HCT116 (cell line): ENCODE measurements around the gene SLC22A2. TPM values are rescaled to one million over a fixed set of nuclear protein-coding genes. Genes with fewer than 3 reads are reported as not detected.

Source experiments
- ATAC-seq: fragments of 200-7000 bp; cut with Tn5 transposase; 2 replicates; pipeline ENCODE4 v1.9.1; 2020; ENCODE audit warnings: mild to moderate bottlenecking, moderate library complexity
- BruUV-seq: library from RNA; stranded (reverse); fragments of 400-500 nt; replicated peaks from 2 replicates; lab custom pipeline; 2021; lab: Mats Ljungman, UMichigan
- CTCF ChIA-PET: fragments of 300-600 bp; sonication (Branson Sonifier 250); formaldehyde crosslinking; loops from one replicate; lab custom pipeline; 2021; ENCODE audit warnings: antibody characterized with exemption; lab: Charles Lee
- POLR2A ChIA-PET: fragments of 300-600, 350-600 bp; sonication (Branson Sonifier 250); formaldehyde crosslinking; loops from one replicate; lab custom pipeline; 2021; ENCODE audit warnings: antibody characterized with exemption; lab: Charles Lee
- RAD21 ChIA-PET, 2 experiments: fragments of 300-600 bp; sonication (Branson Sonifier 250); formaldehyde crosslinking; loops; one replicate each; lab custom pipeline; 2023; ENCODE audit warnings: low total read pairs in 2 of 2; ENCODE audit not compliant: uncharacterized antibody in 2 of 2, unreplicated experiment in 2 of 2, low non-redundant PET in 1 of 2; lab: Charles Lee
- DNase-seq: peaks from one replicate; pipeline ENCODE4 v3.0.0-alpha.2; 2010; ENCODE audit warnings: low read depth, low spot score
- H2AFZ ChIP-seq: fragments of 200-600 bp; shearing (Covaris generic), sonication (generic); 2 replicates; pipeline ENCODE4 v1.6.1; 2017; ENCODE audit warnings: low read depth, mixed run types, mixed read lengths, antibody characterized with exemption, low read length; ENCODE audit not compliant: poor library complexity, severe bottlenecking
- H3K27ac ChIP-seq: 2 replicates; pipeline ENCODE4 v1.5.1; 2012; ENCODE audit warnings: low read depth, low read length
- H3K27me3 ChIP-seq: fragments of 200-600 bp; sonication (generic); 2 replicates; pipeline ENCODE4 v1.6.1; 2016; ENCODE audit warnings: mixed run types, low read length, mixed read lengths; ENCODE audit not compliant: insufficient read depth
- H3K36me3 ChIP-seq, 2 experiments: fragments of 200-500 bp in 1 of 2; fragments of 200-600 bp in 1 of 2; sonication (Bioruptor generic) in 1 of 2; sonication (generic) in 1 of 2; 2 replicates each; pipeline versions ENCODE4 v1.5.1 to v1.6.1; 2014 to 2016; ENCODE audit warnings: low read length in 2 of 2, inconsistent platforms in 1 of 2, mixed read lengths in 1 of 2, mixed run types in 1 of 2; ENCODE audit not compliant: insufficient read depth in 2 of 2, control insufficient read depth in 1 of 2
- H3K4me1 ChIP-seq, 2 experiments: fragments of 200-600 bp in 1 of 2; sonication (generic) in 1 of 2; 2 replicates each; pipeline versions ENCODE4 v1.5.1 to v1.6.1; 2012 to 2017; ENCODE audit warnings: low read length in 2 of 2, inconsistent platforms in 1 of 2, mild to moderate bottlenecking in 1 of 2, mixed read lengths in 1 of 2, mixed run types in 1 of 2, moderate library complexity in 1 of 2; ENCODE audit not compliant: insufficient read depth in 2 of 2, control insufficient read depth in 1 of 2
- H3K4me2 ChIP-seq: fragments of 200-600 bp; sonication (generic); 2 replicates; pipeline ENCODE4 v1.6.1; 2017; ENCODE audit warnings: mixed run types, low read length, mixed read lengths
- H3K4me3 ChIP-seq, 2 experiments: fragments of 200-600 bp in 1 of 2; sonication (generic) in 1 of 2; replicated peaks in 1 of 2; 2 replicates each; pipeline ENCODE4 v1.5.1; 2011 to 2016; ENCODE audit warnings: low read length in 2 of 2, control low read depth in 1 of 2, low read depth in 1 of 2, mild to moderate bottlenecking in 1 of 2, mixed read lengths in 1 of 2, mixed run types in 1 of 2
- H3K79me2 ChIP-seq: fragments of 200-600 bp; sonication (generic); 2 replicates; pipeline ENCODE4 v1.6.1; 2017; ENCODE audit warnings: mild to moderate bottlenecking, mixed run types, low read length, moderate library complexity, mixed read lengths; ENCODE audit not compliant: insufficient read depth
- H3K9ac ChIP-seq: fragments of 200-600 bp; sonication (generic); 2 replicates; pipeline ENCODE4 v1.6.1; 2016; ENCODE audit warnings: low read length, mixed read lengths
- H3K9me2 ChIP-seq: fragments of 200-600 bp; sonication (generic), shearing (Covaris generic); 2 replicates; pipeline ENCODE4 v1.6.1; 2017; ENCODE audit warnings: mixed run types, mild to moderate bottlenecking, moderate library complexity; ENCODE audit not compliant: insufficient read depth
- H3K9me3 ChIP-seq, 2 experiments: fragments of 200-500 bp in 1 of 2; fragments of 200-600 bp in 1 of 2; sonication (Bioruptor generic) in 1 of 2; sonication (generic) in 1 of 2; 2 replicates each; pipeline ENCODE4 v1.6.1; 2014 to 2017; ENCODE audit warnings: low read length in 2 of 2, mixed read lengths in 2 of 2, inconsistent platforms in 1 of 2, low read depth in 1 of 2, mild to moderate bottlenecking in 1 of 2, mixed run types in 1 of 2, moderate library complexity in 1 of 2; ENCODE audit not compliant: control insufficient read depth in 1 of 2, insufficient read depth in 1 of 2
- H4K20me1 ChIP-seq: fragments of 200-600 bp; sonication (generic), shearing (Covaris generic); 2 replicates; pipeline ENCODE4 v1.6.1; 2017; ENCODE audit warnings: mixed run types, mild to moderate bottlenecking, moderate library complexity; ENCODE audit not compliant: insufficient read depth
- ELF1 ChIP-seq: IDR thresholded peaks from 2 replicates; pipeline ENCODE4 v1.6.1; 2012; ENCODE audit warnings: low read depth, borderline replicate concordance
- EZH2 ChIP-seq: fragments of 200-600 bp; sonication (generic); IDR thresholded peaks from 2 replicates; pipeline ENCODE4 v1.6.1; 2017; ENCODE audit warnings: antibody characterized with exemption, mixed run types
- FOSL1 ChIP-seq: IDR thresholded peaks from 2 replicates; pipeline ENCODE4 v1.6.1; 2012; ENCODE audit warnings: low read depth
- JUND ChIP-seq: IDR thresholded peaks from 2 replicates; pipeline ENCODE4 v1.6.1; 2012
- POLR2A ChIP-seq: IDR thresholded peaks from 2 replicates; pipeline ENCODE4 v1.7.0; 2011; ENCODE audit warnings: borderline replicate concordance; ENCODE audit not compliant: insufficient read depth, insufficient read length; ENCODE audit errors: extremely low read depth
- POLR2AphosphoS5 ChIP-seq: IDR thresholded peaks from 2 replicates; pipeline ENCODE4 v1.6.1; 2011; ENCODE audit warnings: mild to moderate bottlenecking, low read depth, low read length, moderate library complexity
- RAD21 ChIP-seq: IDR thresholded peaks from 2 replicates; pipeline ENCODE4 v1.6.1; 2012; ENCODE audit warnings: low read depth, mild to moderate bottlenecking
- SIN3A ChIP-seq: IDR thresholded peaks from 2 replicates; pipeline ENCODE4 v1.6.1; 2012; ENCODE audit warnings: low read depth
- SRF ChIP-seq: IDR thresholded peaks from 2 replicates; pipeline ENCODE4 v1.6.1; 2012; ENCODE audit warnings: low read depth
- TCF7L2 ChIP-seq: IDR thresholded peaks from 2 replicates; pipeline ENCODE4 v1.7.0; 2011; ENCODE audit warnings: borderline replicate concordance, inconsistent platforms; ENCODE audit not compliant: insufficient read depth, insufficient read length; ENCODE audit errors: extremely low read depth
- ZNF274 ChIP-seq: fragments of 200-500 bp; sonication (Bioruptor generic); IDR thresholded peaks from 2 replicates; pipeline ENCODE4 v1.6.1; 2014; ENCODE audit warnings: mild to moderate bottlenecking, low read depth, low read length, inconsistent platforms
- intact Hi-C: fragments of 100-400 bp; cut with micrococcal nuclease; formaldehyde crosslinking; loops from 2 replicates; pipeline ENCODE4 v1.10.0; 2022
- total RNA-seq: library from RNA; stranded (reverse); gene quantifications from one replicate; pipeline ENCODE4 v1.2.1, GENCODE V29; 2021; ENCODE audit not compliant: unreplicated experiment
- TF ChIP-seq, protein P1 (sequence below): IDR thresholded peaks from 2 replicates; pipeline ENCODE4 v1.6.1; 2011; ENCODE audit warnings: mild to moderate bottlenecking, low read length, moderate library complexity; ENCODE audit not compliant: insufficient replicate concordance; ENCODE audit errors: extremely low read depth
- TF ChIP-seq, protein P2 (sequence below): IDR thresholded peaks from 2 replicates; pipeline ENCODE4 v1.6.1; 2012
- TF ChIP-seq, protein P3 (sequence below): IDR thresholded peaks from 2 replicates; pipeline ENCODE4 v1.6.1; 2012
- TF ChIP-seq, protein P4 (sequence below), 3 experiments: fragments of 200-600 bp in 1 of 3; sonication (generic) in 1 of 3; IDR thresholded peaks in 2 of 3; conservative IDR thresholded peaks in 1 of 3; 2 replicates each; pipeline ENCODE4 v1.5.1; 2012 to 2017; ENCODE audit warnings: low read depth in 2 of 3, low read length in 2 of 3, antibody characterized with exemption in 1 of 3, borderline replicate concordance in 1 of 3, control low read depth in 1 of 3, mild to moderate bottlenecking in 1 of 3, mixed read lengths in 1 of 3, mixed run types in 1 of 3, moderate library complexity in 1 of 3; ENCODE audit not compliant: insufficient read depth in 1 of 3

The SLC22A2 gene
- total RNA-seq, 1 experiment from 2014 or later: not detected

DNA sequence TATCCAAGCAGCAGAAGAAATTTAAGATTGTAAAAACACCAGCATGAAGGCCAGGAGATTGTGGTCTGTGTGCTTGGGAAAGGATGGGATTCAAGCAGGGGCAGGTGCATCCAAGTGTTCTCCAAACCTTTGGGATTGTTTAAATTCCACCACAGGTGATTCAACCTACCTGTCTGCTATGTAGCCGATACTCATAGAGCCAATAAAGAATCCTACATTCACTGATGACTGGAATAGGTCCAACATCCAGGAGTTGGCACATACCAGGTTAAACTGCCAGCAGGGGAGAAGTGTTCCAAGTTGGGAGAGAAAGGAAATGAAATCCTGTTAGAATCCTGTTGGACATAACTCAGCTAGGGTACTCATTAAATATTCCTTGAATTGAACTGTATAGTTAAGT lies 2.2 kb downstream of the SLC22A2 start:
- TF ChIP-seq JUND (no peak), RAD21 (no peak), POLR2AphosphoS5 (no peak)
- TF ChIP-seq, protein P1, sequence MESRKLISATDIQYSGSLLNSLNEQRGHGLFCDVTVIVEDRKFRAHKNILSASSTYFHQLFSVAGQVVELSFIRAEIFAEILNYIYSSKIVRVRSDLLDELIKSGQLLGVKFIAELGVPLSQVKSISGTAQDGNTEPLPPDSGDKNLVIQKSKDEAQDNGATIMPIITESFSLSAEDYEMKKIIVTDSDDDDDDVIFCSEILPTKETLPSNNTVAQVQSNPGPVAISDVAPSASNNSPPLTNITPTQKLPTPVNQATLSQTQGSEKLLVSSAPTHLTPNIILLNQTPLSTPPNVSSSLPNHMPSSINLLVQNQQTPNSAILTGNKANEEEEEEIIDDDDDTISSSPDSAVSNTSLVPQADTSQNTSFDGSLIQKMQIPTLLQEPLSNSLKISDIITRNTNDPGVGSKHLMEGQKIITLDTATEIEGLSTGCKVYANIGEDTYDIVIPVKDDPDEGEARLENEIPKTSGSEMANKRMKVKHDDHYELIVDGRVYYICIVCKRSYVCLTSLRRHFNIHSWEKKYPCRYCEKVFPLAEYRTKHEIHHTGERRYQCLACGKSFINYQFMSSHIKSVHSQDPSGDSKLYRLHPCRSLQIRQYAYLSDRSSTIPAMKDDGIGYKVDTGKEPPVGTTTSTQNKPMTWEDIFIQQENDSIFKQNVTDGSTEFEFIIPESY: no peak
- H3K27ac ChIP-seq: no peak overlapping the region
- no TSS peak for BruUV-seq
- ATAC-seq (no peak), DNase-seq (no peak)
- no peak overlapping the region for H3K9ac ChIP-seq
- H3K27me3 ChIP-seq: no peaks in the 10 kb centered on the region
- CTCF ChIA-PET: no interaction called here
- intact Hi-C loops: no loop called here
- H3K79me2 ChIP-seq: no peaks in the 10 kb centered on the region
- peaks cover 0 to 11% of the 10 kb centered on the region in 2 experiments; a peak in 2 of 4 replicates for H3K4me1 ChIP-seq
- H2AFZ ChIP-seq: no peak overlapping the region
- H3K36me3 ChIP-seq: no peaks in the 10 kb centered on the region
- H3K9me3 ChIP-seq: no peaks in the 10 kb centered on the region
- no peaks in the 10 kb centered on the region for H3K9me2 ChIP-seq
- H4K20me1 ChIP-seq: no peaks in the 10 kb centered on the region
- RAD21 ChIA-PET: no interaction called here
- POLR2A ChIA-PET: interaction anchor here (0.7 kb wide), 1 partner anchor 121 kb away, joined by 3 read pairs; no protein-coding TSS in a partner anchor
- no peak overlapping the region for H3K4me3 ChIP-seq
- H3K4me2 ChIP-seq: no peak overlapping the region

DNA sequence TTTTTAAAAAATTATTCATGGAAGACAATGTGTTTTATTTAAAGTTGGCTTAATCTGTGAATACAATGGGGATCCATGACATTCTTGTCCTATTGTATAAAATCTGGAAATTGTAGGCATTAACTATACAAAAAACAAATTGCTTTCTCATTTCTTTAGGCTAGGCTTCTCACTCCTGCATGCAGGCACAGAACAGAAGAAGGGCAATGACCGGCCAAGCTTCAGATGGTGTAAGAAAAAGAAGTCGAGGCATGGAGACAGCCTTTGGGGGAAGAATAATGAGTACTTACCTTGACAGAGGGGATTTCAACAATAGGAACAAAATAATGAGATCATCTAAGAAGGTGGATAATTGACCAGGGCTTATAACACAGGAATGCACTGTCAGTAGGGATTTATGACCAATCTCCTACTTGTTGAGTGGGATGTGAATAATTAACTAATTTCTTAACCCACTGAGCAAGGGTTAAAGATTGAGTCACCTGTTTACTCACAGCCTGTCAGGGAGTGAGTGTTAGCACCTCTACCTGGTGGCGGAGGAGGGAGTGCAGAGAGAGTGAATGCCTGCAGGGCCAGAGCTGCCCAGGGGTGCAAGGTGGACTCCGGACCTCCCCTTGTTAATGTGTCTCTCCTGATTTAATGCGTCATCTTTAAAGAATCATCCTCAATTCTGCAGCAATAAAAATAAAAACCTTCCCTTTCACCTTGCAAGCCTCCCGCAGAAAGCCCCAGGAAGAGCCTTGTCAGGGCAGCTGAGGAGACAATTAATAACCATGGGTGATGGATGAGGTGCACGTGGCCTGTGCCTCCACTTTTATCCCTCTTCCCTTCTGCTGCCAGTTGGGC lies 3.9 kb downstream of the SLC22A2 start:
- H3K9ac ChIP-seq: no peak overlapping the region
- no peak overlapping the region for H3K27ac ChIP-seq
- DNase-seq: no peak
- peak overlapping the region; percentile 42 for H3K4me2 ChIP-seq
- H3K9me2 ChIP-seq: no peaks in the 10 kb centered on the region
- H3K79me2 ChIP-seq: no peaks in the 10 kb centered on the region
- no peaks in the 10 kb centered on the region for H3K9me3 ChIP-seq
- ChIA-PET CTCF (no interaction called here), POLR2A (no interaction called here), RAD21 (no interaction called here)
- no peak overlapping the region for H2AFZ ChIP-seq
- H4K20me1 ChIP-seq: no peaks in the 10 kb centered on the region
- ATAC-seq: peak; percentile 84
- no TSS peak for BruUV-seq
- no peak overlapping the region for H3K4me3 ChIP-seq
- no peaks in the 10 kb centered on the region for H3K36me3 ChIP-seq
- H3K27me3 ChIP-seq: no peaks in the 10 kb centered on the region
- H3K4me1 ChIP-seq: peaks cover 0 to 11% of the 10 kb centered on the region in 2 experiments; a peak in 2 of 4 replicates
- intact Hi-C loops: no loop called here
- TF ChIP-seq ZNF274 (no peak), EZH2 (no peak), FOSL1 (peak; percentile 34; the same call in 1 of the 2 replicates), ELF1 (no peak), TCF7L2 (no peak), POLR2A (no peak), SRF (no peak), SIN3A (no peak)
- TF ChIP-seq, protein P2, sequence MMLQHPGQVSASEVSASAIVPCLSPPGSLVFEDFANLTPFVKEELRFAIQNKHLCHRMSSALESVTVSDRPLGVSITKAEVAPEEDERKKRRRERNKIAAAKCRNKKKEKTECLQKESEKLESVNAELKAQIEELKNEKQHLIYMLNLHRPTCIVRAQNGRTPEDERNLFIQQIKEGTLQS: no peak
- TF ChIP-seq, protein P3, sequence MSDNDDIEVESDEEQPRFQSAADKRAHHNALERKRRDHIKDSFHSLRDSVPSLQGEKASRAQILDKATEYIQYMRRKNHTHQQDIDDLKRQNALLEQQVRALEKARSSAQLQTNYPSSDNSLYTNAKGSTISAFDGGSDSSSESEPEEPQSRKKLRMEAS: no peak
- TF ChIP-seq, protein P4, sequence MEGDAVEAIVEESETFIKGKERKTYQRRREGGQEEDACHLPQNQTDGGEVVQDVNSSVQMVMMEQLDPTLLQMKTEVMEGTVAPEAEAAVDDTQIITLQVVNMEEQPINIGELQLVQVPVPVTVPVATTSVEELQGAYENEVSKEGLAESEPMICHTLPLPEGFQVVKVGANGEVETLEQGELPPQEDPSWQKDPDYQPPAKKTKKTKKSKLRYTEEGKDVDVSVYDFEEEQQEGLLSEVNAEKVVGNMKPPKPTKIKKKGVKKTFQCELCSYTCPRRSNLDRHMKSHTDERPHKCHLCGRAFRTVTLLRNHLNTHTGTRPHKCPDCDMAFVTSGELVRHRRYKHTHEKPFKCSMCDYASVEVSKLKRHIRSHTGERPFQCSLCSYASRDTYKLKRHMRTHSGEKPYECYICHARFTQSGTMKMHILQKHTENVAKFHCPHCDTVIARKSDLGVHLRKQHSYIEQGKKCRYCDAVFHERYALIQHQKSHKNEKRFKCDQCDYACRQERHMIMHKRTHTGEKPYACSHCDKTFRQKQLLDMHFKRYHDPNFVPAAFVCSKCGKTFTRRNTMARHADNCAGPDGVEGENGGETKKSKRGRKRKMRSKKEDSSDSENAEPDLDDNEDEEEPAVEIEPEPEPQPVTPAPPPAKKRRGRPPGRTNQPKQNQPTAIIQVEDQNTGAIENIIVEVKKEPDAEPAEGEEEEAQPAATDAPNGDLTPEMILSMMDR (IDR thresholded peaks at IDR 0.05 in 2 of 3, conservative IDR thresholded peaks at IDR 0.05 in 1 of 3; ENCODE audit: borderline replicate concordance in 1 of 3, insufficient read depth in 1 of 3, low read depth in 2 of 3, low read length in 2 of 3): 0 out of 6 replicates have a peak, but pooled peaks of 1 of the 3 experiments have one; percentile 10
